Naive thymus-derived CD4-positive, alpha-beta T cell (primary cell): Measurements from ENCODE around the gene KRTAP9-9. TPM values are rescaled to one million over a fixed set of nuclear protein-coding genes. Genes with fewer than 3 reads are reported as not detected.
"Not testable (repeated sequence)": the region's sequence is repeated elsewhere in the genome, so short reads cannot be mapped to it uniquely, and the experiment has no call there.

Experiments used
- ATAC-seq: fragments of 150-1000 bp; cut with Tn5 transposase; 2 replicates; pipeline ENCODE4 v1.10.0; 2021; ENCODE audit warnings: mild to moderate bottlenecking, moderate library complexity
- CTCF ChIA-PET: fragments of 350-600 bp; sonication (Branson Sonifier 250); formaldehyde crosslinking; loops from one replicate; lab custom pipeline; 2021; ENCODE audit warnings: antibody characterized with exemption; lab: Charles Lee
- POLR2A ChIA-PET: fragments of 350-600 bp; sonication (Branson Sonifier 250); formaldehyde crosslinking; loops from one replicate; lab custom pipeline; 2021; ENCODE audit warnings: antibody characterized with exemption, inconsistent platforms; lab: Charles Lee
- DNase-seq, 9 donors: peaks; one replicate each; pipeline versions ENCODE4 v3.0.0 to v3.0.0-alpha.2; 2020 to 2022; ENCODE audit warnings: mixed read lengths in 1 of 9
- H3K27ac ChIP-seq: one replicate; pipeline ENCODE4 v1.7.0; 2013; ENCODE audit warnings: mild to moderate bottlenecking, low read depth, low read length, moderate library complexity
- H3K27me3 ChIP-seq, 2 donors: one replicate each; pipeline ENCODE4 v1.7.0; 2013; ENCODE audit warnings: low read length in 2 of 2, mild to moderate bottlenecking in 2 of 2, moderate library complexity in 2 of 2; ENCODE audit not compliant: control insufficient read depth in 2 of 2, insufficient read depth in 2 of 2
- H3K36me3 ChIP-seq, 3 experiments: 1 replicate in 2 of 3; 2 replicates in 1 of 3; pipeline ENCODE4 v1.7.0; 2013; ENCODE audit warnings: low read length in 3 of 3, mild to moderate bottlenecking in 3 of 3, moderate library complexity in 1 of 3; ENCODE audit not compliant: insufficient read depth in 3 of 3, control insufficient read depth in 2 of 3
- H3K4me1 ChIP-seq, 2 donors: one replicate each; pipeline ENCODE4 v1.7.0; 2013; ENCODE audit warnings: low read length in 2 of 2, mild to moderate bottlenecking in 2 of 2, moderate library complexity in 1 of 2; ENCODE audit not compliant: control insufficient read depth in 2 of 2, insufficient read depth in 2 of 2
- H3K4me3 ChIP-seq: 2 replicates; pipeline ENCODE4 v1.7.0; 2013; ENCODE audit warnings: mild to moderate bottlenecking, low read length
- H3K9me3 ChIP-seq, 3 experiments: 1 replicate in 2 of 3; 2 replicates in 1 of 3; pipeline ENCODE4 v1.7.0; 2013; ENCODE audit warnings: low read length in 3 of 3; ENCODE audit not compliant: control insufficient read depth in 2 of 3
- H3K27ac Mint-ChIP-seq, 9 donors: one replicate each; pipeline ENCODE4 v1.8.0; 2020 to 2022; ENCODE audit warnings: mixed read lengths in 9 of 9, mild to moderate bottlenecking in 8 of 9, moderate library complexity in 5 of 9, inconsistent platforms in 2 of 9
- H3K27me3 Mint-ChIP-seq, 5 donors: one replicate each; pipeline ENCODE4 v1.8.0; 2021 to 2022; ENCODE audit warnings: mixed read lengths in 5 of 5, mild to moderate bottlenecking in 1 of 5
- H3K36me3 Mint-ChIP-seq, 5 donors: one replicate each; pipeline ENCODE4 v1.8.0; 2020 to 2022; ENCODE audit warnings: mixed read lengths in 5 of 5, mild to moderate bottlenecking in 3 of 5, inconsistent platforms in 1 of 5
- H3K4me1 Mint-ChIP-seq, 7 donors: one replicate each; pipeline ENCODE4 v1.8.0; 2020 to 2022; ENCODE audit warnings: mixed read lengths in 7 of 7, mild to moderate bottlenecking in 3 of 7, inconsistent platforms in 1 of 7
- H3K4me3 Mint-ChIP-seq, 10 donors: one replicate each; pipeline ENCODE4 v1.8.0; 2020 to 2022; ENCODE audit warnings: mild to moderate bottlenecking in 10 of 10, mixed read lengths in 10 of 10, moderate library complexity in 6 of 10, inconsistent platforms in 2 of 10
- H3K9me3 Mint-ChIP-seq, 11 donors: one replicate each; pipeline ENCODE4 v1.8.0; 2020 to 2022; ENCODE audit warnings: mixed read lengths in 11 of 11, mild to moderate bottlenecking in 4 of 11, inconsistent platforms in 1 of 11, moderate library complexity in 1 of 11
- intact Hi-C, 2 donors: fragments of 100-400 bp; cut with micrococcal nuclease; formaldehyde crosslinking; loops; one replicate each; pipeline ENCODE4 v1.15.1; 2023
- polyA plus RNA-seq, 2 donors: library from polyadenylated mRNA; unstranded; fragments of 300-500 nt; fragmentation: Illumina TruSeq; gene quantifications; one replicate each; pipeline ENCODE4 v1.2.3, GENCODE V29; 2021
- total RNA-seq, 6 experiments: library from RNA in 5 of 6; stranded (reverse) in 5 of 6; gene quantifications; 1 replicate in 5 of 6; 2 replicates in 1 of 6; pipeline ENCODE4 v1.2.3 and lab custom pipeline; 2021 to 2026

Gene KRTAP9-9
- total and polyA plus RNA-seq, 7 experiments from 2014 or later = not detected

- intact Hi-C loops = loop anchor here in 1 of 2 donors (5.0 kb wide), 1 partner anchor 44 kb away; the partner anchor contains the start of gene KRTAP16-1
- peak overlapping the region in 1 of 9 donors; percentile 5 for H3K27ac Mint-ChIP-seq
Observed at GRCh38 chr17:41263212-41263611, 8.0 kb downstream of the KRTAP9-9 start.

GRCh38 chr17:41264599-41264998, 9.4 kb downstream of the KRTAP9-9 start:
- H3K36me3 ChIP-seq = no peaks in the 10 kb centered on the region
- intact Hi-C loops = loop anchor here in 1 of 2 donors (1.0 to 5.0 kb wide), 2 partner anchors 14 to 43 kb away; partner anchors contain the start of gene KRTAP16-1
- CTCF ChIA-PET = no interaction called here
- H3K9me3 Mint-ChIP-seq = no peaks in the 10 kb centered on the region
- POLR2A ChIA-PET = no interaction called here
- H3K27ac ChIP-seq = no peak overlapping the region
- no peaks in the 10 kb centered on the region for H3K36me3 Mint-ChIP-seq
- ATAC-seq = no peak
- H3K4me1 ChIP-seq = no peaks in the 10 kb centered on the region
- DNase-seq = no peak
- H3K4me3 ChIP-seq = no peak overlapping the region
- no peak overlapping the region for H3K27ac Mint-ChIP-seq
- H3K27me3 Mint-ChIP-seq = peaks cover 0 to 33% (median 5%) of the 10 kb centered on the region in 5 donors
- H3K4me3 Mint-ChIP-seq = no peak overlapping the region
- peaks cover 0 to 27% (median 15%) of the 10 kb centered on the region in 7 donors for H3K4me1 Mint-ChIP-seq
- H3K9me3 ChIP-seq = no peaks in the 10 kb centered on the region
- no peaks in the 10 kb centered on the region for H3K27me3 ChIP-seq

More at GRCh38 chr17:41263212-41263611, 8.0 kb downstream of the KRTAP9-9 start:
- ChIA-PET CTCF (interaction anchor here (0.7 kb wide), 1 partner anchor 49 kb away, joined by 3 read pairs; no protein-coding TSS in a partner anchor), POLR2A (no interaction called here)
- no peaks in the 10 kb centered on the region for H3K36me3 Mint-ChIP-seq
- no peak overlapping the region for H3K4me3 Mint-ChIP-seq
- no peak overlapping the region for H3K27ac ChIP-seq
- peaks cover 0 to 27% (median 13%) of the 10 kb centered on the region in 7 donors for H3K4me1 Mint-ChIP-seq
- ATAC-seq (no peak), DNase-seq (no peak)
- H3K4me1 ChIP-seq = no peaks in the 10 kb centered on the region
- H3K27me3 Mint-ChIP-seq = peaks cover 0 to 39% (median 14%) of the 10 kb centered on the region in 5 donors
- no peaks in the 10 kb centered on the region for H3K36me3 ChIP-seq
- H3K27me3 ChIP-seq = peaks cover 0 to 6% of the 10 kb centered on the region in 2 donors
- no peak overlapping the region for H3K4me3 ChIP-seq
- H3K9me3 Mint-ChIP-seq = no peaks in the 10 kb centered on the region
- H3K9me3 ChIP-seq = no peaks in the 10 kb centered on the region

- H3K9me3 ChIP-seq = no peaks in the 10 kb centered on the region
- Mint-ChIP-seq H3K27ac (no peak within 1 kb of the TSS), H3K4me3 (no peak within 1 kb of the TSS), H3K4me1 (peaks cover 0 to 27% (median 15%) of the 10 kb centered on the region in 7 donors), H3K36me3 (no peaks in the 10 kb centered on the region), H3K27me3 (peaks cover 0 to 30% (median 5%) of the 10 kb centered on the region in 5 donors), H3K9me3 (no peaks in the 10 kb centered on the region)
- ChIA-PET CTCF (no interaction called here), POLR2A (no interaction called here)
- no peaks in the 10 kb centered on the region for H3K4me1 ChIP-seq
- DNase-seq (no peak), ATAC-seq (no peak)
- no peak within 1 kb of the TSS for H3K4me3 ChIP-seq
- H3K27ac ChIP-seq = no peak within 1 kb of the TSS
- H3K27me3 ChIP-seq = no peaks in the 10 kb centered on the region
- intact Hi-C loops = no loop called here
- no peaks in the 10 kb centered on the region for H3K36me3 ChIP-seq
Observed at GRCh38 chr17:41265078-41265477, 9.9 kb downstream of the KRTAP9-9 start, which contains the start of gene KRTAP9-6. KRTAP9-6 (plus strand) TSS chr17:41265378; CDS start chr17:41265378, 0 bp downstream.

DNA sequence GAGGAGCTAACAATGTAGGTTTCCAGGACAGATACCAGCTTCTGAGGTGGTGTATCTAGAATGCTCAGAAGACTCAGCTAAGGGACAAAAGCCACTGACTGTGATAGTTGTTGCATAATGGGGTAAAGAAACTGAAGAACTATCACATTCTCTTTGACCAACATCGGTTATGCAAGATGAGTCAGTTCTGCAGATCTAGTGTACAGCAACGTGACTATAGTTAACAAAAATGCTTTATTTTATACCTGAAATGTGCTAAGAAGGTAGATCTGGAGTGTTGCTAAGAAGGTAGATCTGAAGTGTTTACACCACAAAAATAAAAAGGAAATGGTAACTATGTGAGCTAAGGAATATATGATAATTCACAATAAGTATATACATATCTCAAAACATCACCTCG, 12.5 kb downstream of the KRTAP9-9 start:
- no peaks in the 10 kb centered on the region for H3K9me3 ChIP-seq
- no peak overlapping the region for H3K27ac ChIP-seq
- Mint-ChIP-seq H3K27ac (no peak overlapping the region), H3K27me3 (peaks cover 0 to 22% (median 5%) of the 10 kb centered on the region in 5 donors), H3K9me3 (no peaks in the 10 kb centered on the region), H3K36me3 (no peaks in the 10 kb centered on the region), H3K4me1 (peaks cover 0 to 22% (median 8%) of the 10 kb centered on the region in 7 donors), H3K4me3 (no peak overlapping the region)
- intact Hi-C loops = no loop called here
- ATAC-seq (no peak), DNase-seq (no peak)
- H3K4me3 ChIP-seq = no peak overlapping the region
- no peaks in the 10 kb centered on the region for H3K4me1 ChIP-seq
- ChIA-PET POLR2A (no interaction called here), CTCF (no interaction called here)
- no peaks in the 10 kb centered on the region for H3K36me3 ChIP-seq
- no peaks in the 10 kb centered on the region for H3K27me3 ChIP-seq

GRCh38 chr17:41271323-41271722, 16.1 kb downstream of the KRTAP9-9 start:
- CTCF ChIA-PET = not testable (repeated sequence)

DNA sequence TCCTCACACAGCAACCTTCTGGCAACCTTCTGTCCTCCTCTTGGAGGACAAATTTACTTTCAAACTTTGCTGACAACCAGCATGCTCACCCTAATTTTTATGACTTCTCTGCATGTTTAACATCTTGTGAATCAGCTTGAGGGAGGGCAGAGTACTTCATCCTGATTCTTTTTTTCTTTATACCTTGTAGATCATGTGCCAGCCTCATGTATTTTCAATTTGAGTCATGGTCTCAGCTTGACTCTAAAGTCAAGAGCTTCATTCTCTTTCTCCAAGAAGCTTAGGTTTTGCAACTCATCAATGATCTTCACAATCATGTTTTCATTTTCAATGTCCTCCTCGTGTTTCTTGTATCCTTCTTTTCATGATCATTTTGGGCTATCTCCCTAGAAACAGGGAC, 16.7 kb downstream of the KRTAP9-9 start:
- Mint-ChIP-seq H3K4me1 (peaks cover 0 to 21% (median 2%) of the 10 kb centered on the region in 7 donors), H3K9me3 (no peaks in the 10 kb centered on the region), H3K27ac (no peak overlapping the region), H3K36me3 (no peaks in the 10 kb centered on the region), H3K27me3 (peaks cover 4 to 10% (median 5%) of the 10 kb centered on the region in 5 donors), H3K4me3 (no peak overlapping the region)
- POLR2A ChIA-PET = no interaction called here
- ATAC-seq (no peak), DNase-seq (no peak)
- H3K4me1 ChIP-seq = no peaks in the 10 kb centered on the region
- CTCF ChIA-PET = no interaction called here
- intact Hi-C loops = no loop called here
- H3K36me3 ChIP-seq = no peaks in the 10 kb centered on the region
- H3K9me3 ChIP-seq = no peaks in the 10 kb centered on the region
- H3K27me3 ChIP-seq = no peaks in the 10 kb centered on the region
- H3K27ac ChIP-seq = no peak overlapping the region
- H3K4me3 ChIP-seq = no peak overlapping the region

More at GRCh38 chr17:41271323-41271722, 16.1 kb downstream of the KRTAP9-9 start:
- H3K36me3 ChIP-seq, H3K9me3 ChIP-seq, H3K27ac ChIP-seq, H3K27ac Mint-ChIP-seq, DNase-seq, H3K27me3 ChIP-seq, H3K27me3 Mint-ChIP-seq, POLR2A ChIA-PET, ATAC-seq, H3K9me3 Mint-ChIP-seq, H3K4me3 ChIP-seq, H3K36me3 Mint-ChIP-seq, H3K4me3 Mint-ChIP-seq, H3K4me1 ChIP-seq, intact Hi-C loops: not testable (repeated sequence)
- peaks cover 0 to 20% (median 2%) of the 10 kb centered on the region in 7 donors for H3K4me1 Mint-ChIP-seq

GRCh38 chr17:41275648-41276190, 20.5 kb downstream of the KRTAP9-9 start, which contains the start of gene KRTAP9-7:
KRTAP9-7 (plus strand) TSS chr17:41275698; CDS start chr17:41275698, 0 bp downstream.
- H3K36me3 Mint-ChIP-seq, H3K27me3 ChIP-seq, H3K27ac Mint-ChIP-seq, H3K27ac ChIP-seq, H3K4me3 Mint-ChIP-seq, ATAC-seq, H3K36me3 ChIP-seq, DNase-seq, intact Hi-C loops, H3K9me3 Mint-ChIP-seq, CTCF ChIA-PET, H3K9me3 ChIP-seq, H3K4me3 ChIP-seq, H3K4me1 ChIP-seq: not testable (repeated sequence)
- POLR2A ChIA-PET = interaction anchor here (0.6 kb wide), 1 partner anchor 14 kb away, joined by 3 read pairs; no protein-coding TSS in a partner anchor
- H3K27me3 Mint-ChIP-seq = peaks cover 4 to 16% (median 6%) of the 10 kb centered on the region in 5 donors
- H3K4me1 Mint-ChIP-seq = peaks cover 0 to 12% (median 2%) of the 10 kb centered on the region in 7 donors
